Subcutaneous abdominal adipose tissue (tissue), 5 donors: ENCODE data around the gene ZNF672.

Experiments used
- H3K27ac ChIP-seq: one replicate; pipeline ENCODE4 v1.7.0; 2013; ENCODE audit warnings: low read depth, mild to moderate bottlenecking, inconsistent platforms, low read length, moderate library complexity
- H3K27me3 ChIP-seq, 5 donors: one replicate each; pipeline ENCODE4 v1.7.0; 2013; ENCODE audit warnings: low read length in 5 of 5, inconsistent platforms in 1 of 5; ENCODE audit not compliant: control insufficient read depth in 5 of 5, insufficient read depth in 4 of 5
- H3K36me3 ChIP-seq, 5 donors: one replicate each; pipeline ENCODE4 v1.7.0; 2013; ENCODE audit warnings: low read length in 5 of 5; ENCODE audit not compliant: control insufficient read depth in 5 of 5, insufficient read depth in 5 of 5
- H3K4me1 ChIP-seq, 5 donors: one replicate each; pipeline ENCODE4 v1.7.0; 2013; ENCODE audit warnings: low read length in 5 of 5, mild to moderate bottlenecking in 3 of 5, moderate library complexity in 1 of 5; ENCODE audit not compliant: control insufficient read depth in 5 of 5, insufficient read depth in 5 of 5
- H3K4me3 ChIP-seq, 5 donors: one replicate each; pipeline ENCODE4 v1.7.0; 2013; ENCODE audit warnings: low read length in 5 of 5, low read depth in 1 of 5
- H3K9ac ChIP-seq, 5 donors: one replicate each; pipeline ENCODE4 v1.7.0; 2013; ENCODE audit warnings: low read length in 5 of 5, mild to moderate bottlenecking in 4 of 5, moderate library complexity in 3 of 5
- H3K9me3 ChIP-seq, 5 donors: one replicate each; pipeline ENCODE4 v1.7.0; 2013; ENCODE audit warnings: low read length in 5 of 5; ENCODE audit not compliant: control insufficient read depth in 5 of 5
- donor health status: healthy.
- donor health status: healthy.
- donor health status: healthy.
- donor health status: healthy.
- donor health status: healthy.

The ZNF672 gene

GRCh38 chr1:248858096-248858890, 20.3 kb downstream of the ZNF672 start:
- Histone ChIP-seq H3K9me3 (no peaks in the 10 kb centered on the region), H3K27ac (peak overlapping the region; percentile 86), H3K4me1 (peaks cover 9 to 33% (median 32%) of the 10 kb centered on the region in 5 donors)

GRCh38 chr1:248858891-248859889, 21.2 kb downstream of the ZNF672 start, which contains the start of gene ZNF692:
ZNF692 (minus strand) TSS chr1:248859085; CDS start chr1:248858309, 776 bp downstream.
- Histone ChIP-seq H3K27ac (peak within 1 kb of the TSS; percentile 86), H3K4me3 (peak within 1 kb of the TSS; percentile 75 to 88 (median 77)), H3K9me3 (no peaks in the 10 kb centered on the region), H3K36me3 (peaks cover 0 to 12% (median 6%) of the 10 kb centered on the region in 5 donors), H3K9ac (peak within 1 kb of the TSS; percentile 81 to 90 (median 84)), H3K27me3 (no peaks in the 10 kb centered on the region), H3K4me1 (peaks cover 9 to 38% (median 38%) of the 10 kb centered on the region in 5 donors)

More at GRCh38 chr1:248858096-248858890, 20.3 kb downstream of the ZNF672 start:
- Histone ChIP-seq H3K36me3 (peaks cover 0 to 20% (median 10%) of the 10 kb centered on the region in 5 donors), H3K9ac (peak overlapping the region; percentile 21 to 83 (median 70)), H3K27me3 (no peaks in the 10 kb centered on the region), H3K4me3 (peak overlapping the region; percentile 54 to 82 (median 76))

GRCh38 chr1:248860007-248860406, 22.0 kb downstream of the ZNF672 start:
- H3K4me1 ChIP-seq, result peaks cover 9 to 38% (median 38%) of the 10 kb centered on the region in 5 donors
- no peaks in the 10 kb centered on the region for H3K27me3 ChIP-seq
- H3K36me3 ChIP-seq, result peaks cover 0 to 6% (median 5%) of the 10 kb centered on the region in 5 donors
- peak overlapping the region in 2 of 5 donors; percentile 84 to 90 for H3K9ac ChIP-seq
- no peak overlapping the region for H3K4me3 ChIP-seq
- H3K27ac ChIP-seq, result no peak overlapping the region
- H3K9me3 ChIP-seq, result no peaks in the 10 kb centered on the region

- Histone ChIP-seq H3K4me1 (peaks cover 9 to 38% (median 38%) of the 10 kb centered on the region in 5 donors), H3K4me3 (no peak overlapping the region), H3K27me3 (no peaks in the 10 kb centered on the region), H3K27ac (no peak overlapping the region), H3K9me3 (no peaks in the 10 kb centered on the region), H3K36me3 (no peaks in the 10 kb centered on the region), H3K9ac (no peak overlapping the region)
These were observed 23.6 kb downstream of the ZNF672 start for GRCh38 chr1:248861616-248862015.

GRCh38 chr1:248862695-248862997, 24.6 kb downstream of the ZNF672 start:
- Histone ChIP-seq H3K27ac (no peak overlapping the region), H3K9ac (peak overlapping the region in 3 of 5 donors; percentile 66 to 75 (median 70)), H3K4me3 (peak overlapping the region in 4 of 5 donors; percentile 75 to 82 (median 79)), H3K9me3 (no peaks in the 10 kb centered on the region), H3K27me3 (no peaks in the 10 kb centered on the region), H3K36me3 (no peaks in the 10 kb centered on the region), H3K4me1 (peaks cover 8 to 34% (median 33%) of the 10 kb centered on the region in 5 donors)

- H3K27ac ChIP-seq, result no peak overlapping the region
These were observed 25.2 kb downstream of the ZNF672 start for GRCh38 chr1:248862998-248863881.

GRCh38 chr1:248871837-248872401, 33.9 kb downstream of the ZNF672 start:
- Histone ChIP-seq H3K27me3 (peaks cover 0 to 9% (median 0%) of the 10 kb centered on the region in 5 donors), H3K4me3 (no peak overlapping the region), H3K27ac (no peak overlapping the region), H3K4me1 (peaks cover 7 to 12% (median 10%) of the 10 kb centered on the region in 5 donors), H3K9me3 (peaks cover 0 to 6% (median 0%) of the 10 kb centered on the region in 5 donors), H3K9ac (no peak overlapping the region), H3K36me3 (peaks cover 0 to 3% (median 0%) of the 10 kb centered on the region in 5 donors)

More at GRCh38 chr1:248862998-248863881, 25.2 kb downstream of the ZNF672 start:
- no peaks in the 10 kb centered on the region for H3K9me3 ChIP-seq
- peak overlapping the region in 4 of 5 donors; percentile 75 to 82 (median 79) for H3K4me3 ChIP-seq
- H3K9ac ChIP-seq, result peak overlapping the region in 4 of 5 donors; percentile 22 to 75 (median 68)
- no peaks in the 10 kb centered on the region for H3K27me3 ChIP-seq
- no peaks in the 10 kb centered on the region for H3K36me3 ChIP-seq
- peaks cover 4 to 28% (median 27%) of the 10 kb centered on the region in 5 donors for H3K4me1 ChIP-seq

- Histone ChIP-seq H3K36me3 (peaks cover 0 to 3% (median 0%) of the 10 kb centered on the region in 5 donors), H3K9ac (peak overlapping the region; percentile 76 to 100 (median 86)), H3K4me3 (peak overlapping the region; percentile 72 to 97 (median 91)), H3K27ac (peak overlapping the region; percentile 90), H3K27me3 (peaks cover 0 to 9% (median 0%) of the 10 kb centered on the region in 5 donors), H3K4me1 (peaks cover 7 to 12% (median 10%) of the 10 kb centered on the region in 5 donors), H3K9me3 (peaks cover 0 to 6% (median 0%) of the 10 kb centered on the region in 5 donors)
These were observed 34.9 kb downstream of the ZNF672 start for GRCh38 chr1:248872752-248873408.
